Measurements from ENCODE around the gene AKAP13.

AKAP13 gene

DNA sequence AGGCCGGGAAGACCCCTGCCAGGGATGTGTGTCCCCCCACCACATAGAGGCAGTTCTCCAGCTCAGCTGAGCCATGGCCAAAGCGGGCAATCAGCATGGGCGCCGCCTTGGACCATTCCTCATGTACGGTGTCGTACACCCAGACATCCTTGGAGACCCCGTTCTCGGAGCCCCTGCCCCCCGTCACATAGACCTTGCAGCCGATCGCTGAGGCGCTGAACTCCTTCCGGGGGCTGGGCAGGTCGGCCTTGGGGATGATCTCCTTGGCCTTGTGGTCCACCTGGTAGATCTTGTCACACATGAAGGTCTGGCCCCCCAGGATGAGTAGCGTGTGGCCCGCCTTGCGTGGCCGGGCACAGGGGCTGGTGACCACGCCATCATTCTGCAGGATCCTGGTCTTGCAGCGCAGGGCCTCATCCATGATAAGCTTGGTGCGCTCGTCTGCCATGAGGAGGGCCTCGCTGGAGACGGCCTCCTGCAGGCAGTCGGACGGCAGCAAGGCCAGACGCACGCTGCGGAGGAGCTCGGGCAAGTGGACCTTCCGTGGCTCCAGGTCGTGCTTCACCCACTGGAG, 388.3 kb downstream of the AKAP13 start:
- TF ChIP-seq SPI1 (IDR thresholded peaks at IDR 0.05; ENCODE audit: low read depth, low read length) (no peak), TAF1 (IDR thresholded peaks at IDR 0.05; ENCODE audit: low read depth, low read length) (no peak), POLR2A (IDR thresholded peaks at IDR 0.05; ENCODE audit: low read depth, low read length) (no peak), POU2F2 (IDR thresholded peaks at IDR 0.05; ENCODE audit: low read depth, low read length) (no peak)
- DNase-seq (ENCODE audit: insufficient read length, low spot score) (no peak), FAIRE-seq (no peak)

DNA sequence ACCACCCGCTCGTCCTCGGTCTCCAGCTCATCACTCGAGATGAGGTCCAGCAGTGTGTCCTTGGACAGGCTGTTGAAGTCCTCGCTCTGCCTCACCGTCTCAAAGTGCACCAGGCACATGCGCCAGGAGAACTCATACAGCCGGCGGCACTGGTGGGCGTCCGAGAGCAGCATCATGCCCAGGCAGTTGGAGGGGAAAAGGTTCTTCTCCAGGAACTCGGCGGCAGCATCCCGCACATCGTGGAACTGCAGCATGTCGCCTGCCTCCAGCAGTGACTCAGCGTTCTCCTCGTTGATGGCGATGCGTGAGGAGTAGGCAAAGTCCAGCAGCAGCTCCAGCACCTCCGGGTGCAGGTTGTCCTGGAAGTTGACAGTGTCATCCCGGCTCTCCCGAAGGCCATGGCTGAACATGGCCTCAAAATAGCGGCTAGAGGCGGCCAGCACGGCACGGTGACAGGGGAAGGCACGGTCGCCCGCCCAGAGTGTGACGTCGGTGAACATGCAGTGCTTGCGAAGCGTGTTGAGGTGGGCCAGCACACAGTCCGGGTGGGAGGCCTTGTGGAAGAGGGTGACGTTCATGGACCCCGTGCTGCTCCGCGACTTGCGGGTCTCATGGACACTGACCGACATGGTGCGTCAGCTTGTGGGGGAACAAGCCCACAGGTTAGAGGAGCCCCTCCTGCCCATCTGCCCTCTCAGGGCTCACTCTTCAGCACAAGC, 388.9 kb downstream of the AKAP13 start:
- DNase-seq (ENCODE audit: insufficient read length, low spot score) (no peak), FAIRE-seq (no peak)
- TF ChIP-seq PAX5 (IDR thresholded peaks at IDR 0.05; ENCODE audit: insufficient read depth, low read length, severe bottlenecking) = no peak
- no peak for TF ChIP-seq SPI1 (IDR thresholded peaks at IDR 0.05; ENCODE audit: low read depth, low read length)
- TF ChIP-seq POLR2AphosphoS5 (IDR thresholded peaks at IDR 0.05; ENCODE audit: low read depth, low read length) = no peak
- no peak for TF ChIP-seq TAF1 (IDR thresholded peaks at IDR 0.05; ENCODE audit: low read depth, low read length)
- no peak for TF ChIP-seq POU2F2 (IDR thresholded peaks at IDR 0.05; ENCODE audit: low read depth, low read length)
- TF ChIP-seq POLR2A (IDR thresholded peaks at IDR 0.05; ENCODE audit: low read depth, low read length) = no peak

DNA sequence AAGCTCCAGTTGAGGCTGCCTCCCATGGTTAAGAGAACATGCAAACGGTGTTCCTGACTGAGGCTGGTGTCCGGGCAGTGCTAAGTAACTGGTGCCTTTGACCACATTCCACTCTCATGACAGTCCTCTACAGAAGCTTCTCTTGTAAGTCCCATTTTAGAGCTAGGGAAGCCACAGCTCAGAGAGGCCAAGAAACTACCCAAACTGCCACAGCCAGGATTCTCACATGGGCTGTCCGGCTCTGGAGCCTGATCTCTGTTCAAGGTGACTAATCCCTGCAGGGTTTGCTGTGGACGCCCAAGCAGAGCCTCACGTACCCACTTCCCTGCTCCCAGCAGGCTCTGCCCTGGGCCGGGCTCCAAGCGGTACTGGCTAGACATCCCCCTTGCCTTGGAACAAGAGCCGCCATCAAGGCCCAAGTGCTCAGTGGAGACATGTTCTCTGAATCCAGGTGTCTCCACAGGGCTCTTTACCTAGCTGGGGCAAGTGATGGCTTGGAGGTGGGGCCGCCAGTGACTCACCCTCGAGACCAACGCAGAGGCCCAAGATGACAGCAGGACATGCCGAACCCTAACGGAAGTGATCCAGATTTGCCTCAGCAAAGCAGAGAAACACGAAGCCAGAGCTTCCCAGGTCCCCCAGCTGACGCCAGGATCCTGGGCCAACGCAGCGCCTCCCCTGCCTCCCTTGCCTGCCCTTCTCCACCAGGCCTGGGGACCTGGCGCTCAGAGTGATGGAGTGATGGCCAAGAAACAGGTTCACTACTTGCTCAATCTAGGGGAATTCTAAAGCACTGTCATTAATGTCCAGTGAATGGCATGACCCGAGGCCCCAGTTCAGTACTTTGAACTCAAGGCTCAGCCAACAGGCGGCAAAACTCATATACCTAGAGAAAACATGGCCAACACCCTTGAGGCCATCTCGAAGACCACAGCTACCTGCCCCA, 390.0 kb downstream of the AKAP13 start:
- DNase-seq (ENCODE audit: insufficient read length, low spot score) (no peak), FAIRE-seq (no peak)
- TF ChIP-seq TAF1 (IDR thresholded peaks at IDR 0.05; ENCODE audit: low read depth, low read length) (no peak), SPI1 (IDR thresholded peaks at IDR 0.05; ENCODE audit: low read depth, low read length) (no peak), POLR2A (IDR thresholded peaks at IDR 0.05; ENCODE audit: low read depth, low read length) (no peak), POLR2AphosphoS5 (IDR thresholded peaks at IDR 0.05; ENCODE audit: low read depth, low read length) (no peak), PAX5 (IDR thresholded peaks at IDR 0.05; ENCODE audit: insufficient read depth, low read length, severe bottlenecking) (no peak), POU2F2 (IDR thresholded peaks at IDR 0.05; ENCODE audit: low read depth, low read length) (no peak)

DNA sequence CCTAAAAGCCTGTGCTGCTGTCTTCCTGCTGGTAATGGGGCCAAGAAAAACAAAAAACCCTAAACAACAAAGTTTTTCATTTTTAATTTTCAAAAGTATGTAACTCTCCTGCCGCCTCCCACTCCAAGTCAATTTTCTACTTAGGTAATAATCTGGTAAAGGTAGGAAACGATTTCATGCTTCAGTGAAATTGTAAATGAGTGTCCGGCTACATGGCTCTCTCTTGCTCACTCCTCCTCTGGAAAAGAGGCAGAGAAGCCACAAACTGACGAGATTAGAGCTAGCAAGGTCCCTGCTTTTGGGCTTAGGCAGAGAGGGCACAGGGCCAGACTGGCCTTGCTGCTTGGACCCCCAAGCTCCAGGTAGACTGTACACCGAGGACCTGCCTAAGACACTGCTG, 390.9 kb downstream of the AKAP13 start:
- no peak for DNase-seq (ENCODE audit: insufficient read length, low spot score)
- TF ChIP-seq TAF1 (IDR thresholded peaks at IDR 0.05; ENCODE audit: low read depth, low read length) (no peak), POU2F2 (IDR thresholded peaks at IDR 0.05; ENCODE audit: low read depth, low read length) (no peak), POLR2AphosphoS5 (IDR thresholded peaks at IDR 0.05; ENCODE audit: low read depth, low read length) (no peak), PAX5 (IDR thresholded peaks at IDR 0.05; ENCODE audit: insufficient read depth, low read length, severe bottlenecking) (no peak), POLR2A (IDR thresholded peaks at IDR 0.05; ENCODE audit: low read depth, low read length) (no peak), SPI1 (IDR thresholded peaks at IDR 0.05; ENCODE audit: low read depth, low read length) (no peak)

DNA sequence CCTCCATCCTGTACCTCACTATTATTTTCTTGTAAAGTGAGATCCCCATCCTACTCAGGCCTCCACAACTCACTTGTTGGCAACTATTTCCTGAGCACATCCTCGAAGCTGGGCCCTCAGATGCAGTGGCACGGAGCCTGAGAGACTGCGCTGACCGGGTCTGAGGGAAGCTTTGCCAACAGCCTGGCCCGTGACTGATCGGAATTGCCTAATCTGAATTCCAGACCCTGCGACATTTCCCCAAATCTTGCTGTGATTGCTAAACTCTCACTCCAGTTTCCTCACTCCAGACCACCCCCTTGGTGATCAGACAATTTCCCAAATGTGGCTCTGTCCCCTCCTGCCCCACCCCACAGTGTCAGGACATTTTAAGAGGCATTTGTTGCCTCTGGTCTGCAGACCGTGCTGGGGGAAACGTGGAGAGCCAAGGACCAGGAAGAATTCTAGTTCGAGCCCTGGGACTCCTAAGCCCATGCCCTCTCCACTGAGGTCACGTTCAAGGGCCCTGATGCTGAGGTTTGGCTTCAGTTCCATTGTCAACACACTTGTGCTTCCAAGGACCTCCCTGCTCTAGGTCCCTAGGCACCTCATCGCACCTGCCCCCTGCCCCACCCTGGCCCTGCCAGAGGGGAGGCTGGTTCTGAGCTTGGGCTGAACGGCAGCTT, 391.5 kb downstream of the AKAP13 start:
- no peak for DNase-seq (ENCODE audit: insufficient read length, low spot score)
- FAIRE-seq = no peak

More for the DNA sequence above, 390.9 kb downstream of the AKAP13 start:
- FAIRE-seq = no peak

DNA sequence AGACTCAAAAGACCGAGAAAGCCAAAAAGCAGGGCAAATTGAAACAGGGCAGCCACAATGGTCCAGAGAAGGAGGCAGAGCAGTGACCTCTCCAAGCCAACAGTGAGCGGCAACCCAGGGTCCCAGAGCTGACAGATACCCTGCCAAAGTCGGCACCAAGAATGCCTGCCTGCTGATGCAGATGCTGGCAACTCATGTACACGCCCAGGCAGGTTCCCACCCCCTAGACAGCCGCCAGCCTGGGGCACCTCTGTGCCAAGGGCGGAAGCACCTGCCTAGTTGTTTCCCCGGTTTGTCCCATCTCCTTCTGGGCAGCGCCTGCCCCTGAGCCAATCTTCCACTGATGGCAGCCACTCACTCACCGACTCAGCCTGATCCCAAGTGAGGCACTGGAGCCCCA, 392.3 kb downstream of the AKAP13 start:
- DNase-seq (ENCODE audit: insufficient read length, low spot score) = no peak
- no peak for TF ChIP-seq POLR2A (IDR thresholded peaks at IDR 0.05; ENCODE audit: low read depth, low read length)
- no peak for TF ChIP-seq SPI1 (IDR thresholded peaks at IDR 0.05; ENCODE audit: low read depth, low read length)
- no peak for FAIRE-seq

More for the DNA sequence above, 391.5 kb downstream of the AKAP13 start:
- TF ChIP-seq SPI1 (IDR thresholded peaks at IDR 0.05; ENCODE audit: low read depth, low read length) = no peak
- no peak for TF ChIP-seq PAX5 (IDR thresholded peaks at IDR 0.05; ENCODE audit: insufficient read depth, low read length, severe bottlenecking)
- no peak for TF ChIP-seq POLR2A (IDR thresholded peaks at IDR 0.05; ENCODE audit: low read depth, low read length)
- TF ChIP-seq TAF1 (IDR thresholded peaks at IDR 0.05; ENCODE audit: low read depth, low read length) = no peak
- no peak for TF ChIP-seq POLR2AphosphoS5 (IDR thresholded peaks at IDR 0.05; ENCODE audit: low read depth, low read length)
- TF ChIP-seq POU2F2 (IDR thresholded peaks at IDR 0.05; ENCODE audit: low read depth, low read length) = no peak

DNA sequence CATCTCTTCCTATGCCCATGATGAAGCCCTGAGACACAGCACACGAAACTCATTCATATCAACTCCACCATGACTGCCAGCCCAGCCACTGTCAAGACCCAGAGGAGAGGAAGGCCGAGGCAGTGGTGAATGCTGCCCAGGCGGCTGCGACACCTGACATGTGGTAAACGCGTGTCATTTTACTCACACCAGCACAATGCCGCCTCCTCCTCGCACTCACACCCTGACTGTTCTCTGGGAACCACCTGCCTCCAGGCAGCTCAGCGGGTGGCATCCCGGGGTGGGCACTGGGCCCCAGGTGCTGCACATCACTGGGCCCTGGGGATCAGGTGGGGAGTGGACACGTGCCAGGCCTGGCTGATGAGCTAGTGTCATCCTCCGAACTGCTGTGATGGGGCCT, 392.8 kb downstream of the AKAP13 start:
- DNase-seq (ENCODE audit: insufficient read length, low spot score) = no peak
- no peak for TF ChIP-seq PAX5 (IDR thresholded peaks at IDR 0.05; ENCODE audit: insufficient read depth, low read length, severe bottlenecking)
- no peak for TF ChIP-seq TAF1 (IDR thresholded peaks at IDR 0.05; ENCODE audit: low read depth, low read length)
- no peak for TF ChIP-seq POLR2AphosphoS5 (IDR thresholded peaks at IDR 0.05; ENCODE audit: low read depth, low read length)
- no peak for TF ChIP-seq POU2F2 (IDR thresholded peaks at IDR 0.05; ENCODE audit: low read depth, low read length)
- no peak for TF ChIP-seq SPI1 (IDR thresholded peaks at IDR 0.05; ENCODE audit: low read depth, low read length)
- no peak for TF ChIP-seq POLR2A (IDR thresholded peaks at IDR 0.05; ENCODE audit: low read depth, low read length)
- no peak for FAIRE-seq

DNA sequence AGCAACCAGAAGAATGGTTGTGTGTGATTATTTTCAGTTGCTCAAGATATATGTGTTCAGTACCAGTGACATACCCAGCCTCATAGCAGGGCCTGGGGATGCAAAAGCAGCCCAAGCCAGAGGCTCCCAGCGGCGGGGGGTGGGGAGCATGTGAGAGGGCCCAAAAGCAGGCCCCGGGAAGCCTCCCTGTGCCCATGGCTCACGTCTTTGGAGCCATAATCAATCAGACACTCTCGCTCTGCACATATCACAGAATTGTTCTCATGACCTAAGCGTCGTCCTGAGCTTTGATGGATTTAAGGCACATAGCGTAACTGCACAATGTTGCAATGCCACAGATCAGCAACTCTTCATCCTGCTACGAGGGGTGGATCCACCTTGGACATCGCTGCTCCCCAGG, 393.6 kb downstream of the AKAP13 start:
- no peak for TF ChIP-seq POLR2AphosphoS5 (IDR thresholded peaks at IDR 0.05; ENCODE audit: low read depth, low read length)
- no peak for TF ChIP-seq SPI1 (IDR thresholded peaks at IDR 0.05; ENCODE audit: low read depth, low read length)
- no peak for TF ChIP-seq TAF1 (IDR thresholded peaks at IDR 0.05; ENCODE audit: low read depth, low read length)
- no peak for TF ChIP-seq PAX5 (IDR thresholded peaks at IDR 0.05; ENCODE audit: insufficient read depth, low read length, severe bottlenecking)
- no peak for TF ChIP-seq POU2F2 (IDR thresholded peaks at IDR 0.05; ENCODE audit: low read depth, low read length)
- no peak for TF ChIP-seq POLR2A (IDR thresholded peaks at IDR 0.05; ENCODE audit: low read depth, low read length)
- no peak for FAIRE-seq
- no peak for DNase-seq (ENCODE audit: insufficient read length, low spot score)

All from GM12891 (cell line).